SK-N-SH (cell line): Measurements from ENCODE around the gene PRKX.

ENCODE experiments used
- CTCF ChIP-seq: fragments of 200-600 bp; sonication (generic); IDR thresholded peaks from 2 replicates; pipeline ENCODE4 v1.6.1; 2017; ENCODE audit warnings: antibody characterized with exemption, mild to moderate bottlenecking, moderate library complexity
- ELF1 ChIP-seq: IDR thresholded peaks from 2 replicates; pipeline ENCODE4 v1.4.0; 2012
- RAD21 ChIP-seq: IDR thresholded peaks from 2 replicates; pipeline ENCODE4 v1.6.1; 2012; ENCODE audit warnings: mild to moderate bottlenecking, low read length
- SIN3A ChIP-seq: IDR thresholded peaks from 2 replicates; pipeline ENCODE4 v1.6.1; 2012; ENCODE audit warnings: low read depth, mild to moderate bottlenecking, low read length, moderate library complexity, borderline replicate concordance
- SMC3 ChIP-seq: IDR thresholded peaks from 2 replicates; pipeline ENCODE4 v1.6.1; 2012; ENCODE audit warnings: low read depth, low read length, improper control_type of control experiment
- YY1 ChIP-seq: IDR thresholded peaks from 2 replicates; pipeline ENCODE4 v1.4.0; 2012; ENCODE audit warnings: low read depth, mild to moderate bottlenecking

- TF ChIP-seq CTCF (no peak), ELF1 (no peak), RAD21 (no peak), SIN3A (no peak), YY1 (no peak), SMC3 (no peak)
Measured at GRCh38 chrX:3738509-3738908, 25.1 kb upstream of the PRKX start.
